Spleen (tissue), 7 donors: ENCODE results near the gene FRMD4A.

Source experiments
- POLR2A ChIP-seq, 3 donors: fragments of 450-650 bp; IDR thresholded peaks; one replicate each; pipeline ENCODE4 v1.5.1; 2017; ENCODE audit warnings: antibody characterized with exemption in 3 of 3, mild to moderate bottlenecking in 1 of 3
- TF ChIP-seq, protein P1 (sequence below), 11 experiments: fragments of 200-600 bp in 7 of 11; fragments of 450-650 bp in 4 of 11; sonication (generic) in 4 of 11; IDR thresholded peaks in 8 of 11; conservative IDR thresholded peaks in 3 of 11; 1 replicate in 7 of 11; 2 replicates in 4 of 11; pipeline versions ENCODE4 v1.4.0 to v1.8.0; 2016 to 2021; ENCODE audit warnings: antibody characterized with exemption in 11 of 11, inconsistent platforms in 4 of 11, mild to moderate bottlenecking in 1 of 11
- donor health status: DM: no; HTN: no; CAD: no; lungs with moderate emphysema.
- donor health status: DM: no; HTN: no; CAD: no.
- donor health status: DM: no; HTN: no; CAD: no.

DNA sequence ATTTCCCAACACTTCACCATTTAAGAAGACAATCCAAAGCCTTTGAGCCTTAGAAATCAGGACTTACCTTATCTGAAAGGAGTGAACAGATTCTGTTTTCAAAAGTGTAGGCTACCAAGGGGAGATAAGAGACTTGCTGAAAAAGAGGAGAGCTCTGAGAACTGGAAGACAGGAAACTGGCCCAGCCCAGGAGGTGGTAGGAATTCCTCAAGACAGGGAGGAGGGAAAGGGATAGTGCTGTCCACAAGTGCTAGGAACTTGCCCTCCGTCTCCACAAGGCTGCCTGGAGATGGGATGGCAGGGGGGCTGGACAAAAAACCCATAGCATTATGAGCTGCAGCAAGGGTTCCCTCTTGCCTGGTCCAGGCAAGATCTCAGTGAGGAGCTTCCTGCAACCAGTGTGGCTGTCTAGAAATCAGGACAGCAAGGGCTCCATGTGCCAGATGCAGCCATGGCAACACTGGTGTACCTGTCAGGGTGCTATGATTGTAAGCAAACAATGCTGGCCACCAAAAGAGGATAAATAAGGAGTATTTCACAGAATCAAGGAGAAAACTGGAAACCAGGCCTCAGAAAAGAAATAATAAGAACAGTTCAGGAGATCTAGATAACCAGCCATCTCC is 22.7 kb upstream of the FRMD4A start:
- TF ChIP-seq, protein P1, sequence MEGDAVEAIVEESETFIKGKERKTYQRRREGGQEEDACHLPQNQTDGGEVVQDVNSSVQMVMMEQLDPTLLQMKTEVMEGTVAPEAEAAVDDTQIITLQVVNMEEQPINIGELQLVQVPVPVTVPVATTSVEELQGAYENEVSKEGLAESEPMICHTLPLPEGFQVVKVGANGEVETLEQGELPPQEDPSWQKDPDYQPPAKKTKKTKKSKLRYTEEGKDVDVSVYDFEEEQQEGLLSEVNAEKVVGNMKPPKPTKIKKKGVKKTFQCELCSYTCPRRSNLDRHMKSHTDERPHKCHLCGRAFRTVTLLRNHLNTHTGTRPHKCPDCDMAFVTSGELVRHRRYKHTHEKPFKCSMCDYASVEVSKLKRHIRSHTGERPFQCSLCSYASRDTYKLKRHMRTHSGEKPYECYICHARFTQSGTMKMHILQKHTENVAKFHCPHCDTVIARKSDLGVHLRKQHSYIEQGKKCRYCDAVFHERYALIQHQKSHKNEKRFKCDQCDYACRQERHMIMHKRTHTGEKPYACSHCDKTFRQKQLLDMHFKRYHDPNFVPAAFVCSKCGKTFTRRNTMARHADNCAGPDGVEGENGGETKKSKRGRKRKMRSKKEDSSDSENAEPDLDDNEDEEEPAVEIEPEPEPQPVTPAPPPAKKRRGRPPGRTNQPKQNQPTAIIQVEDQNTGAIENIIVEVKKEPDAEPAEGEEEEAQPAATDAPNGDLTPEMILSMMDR (IDR thresholded peaks at IDR 0.05 in 8 of 11, conservative IDR thresholded peaks at IDR 0.05 in 3 of 11) = no peak
- TF ChIP-seq POLR2A (IDR thresholded peaks at IDR 0.05) = no peak
